HepG2 (cell line): ENCODE measurements around the gene NUP107. TPM values are rescaled to one million over a fixed set of nuclear protein-coding genes. Genes with fewer than 3 reads are reported as not detected.

ENCODE experiments used
- AGO2 ChIP-seq: fragments of 200-400 bp; formaldehyde crosslinking; optimal IDR thresholded peaks from 2 replicates; pipeline ENCODE3; 2017; ENCODE audit warnings: mild to moderate bottlenecking, low read depth, low read length, moderate library complexity
- ARNT2 ChIP-seq: sonication (generic); formaldehyde crosslinking; IDR thresholded peaks from 2 replicates; pipeline ENCODE4 v1.8.0; 2022; ENCODE audit warnings: mild to moderate bottlenecking, low read depth, missing genetic modification reagents, moderate library complexity
- CBFB ChIP-seq: sonication (generic); formaldehyde crosslinking; IDR thresholded peaks from 2 replicates; pipeline ENCODE4 v1.4.0; 2020; ENCODE audit warnings: missing genetic modification reagents
- GABPB1 ChIP-seq: IDR thresholded peaks from 2 replicates; pipeline ENCODE4 v1.6.1; 2016; ENCODE audit warnings: mild to moderate bottlenecking, missing genetic modification reagents, moderate library complexity, missing compliant biosample characterization
- GMEB1 ChIP-seq: sonication (generic); formaldehyde crosslinking; IDR thresholded peaks from 2 replicates; pipeline ENCODE4 v1.5.1; 2020; ENCODE audit warnings: missing genetic modification reagents, mild to moderate bottlenecking, borderline replicate concordance
- IRF9 ChIP-seq: sonication (generic); formaldehyde crosslinking; IDR thresholded peaks from 2 replicates; pipeline ENCODE4 v1.8.0; 2022; ENCODE audit warnings: missing genetic modification reagents, mild to moderate bottlenecking, borderline replicate concordance
- MEIS1 ChIP-seq: sonication (generic); formaldehyde crosslinking; IDR thresholded peaks from 2 replicates; pipeline ENCODE4 v1.9.0; 2021; ENCODE audit warnings: mild to moderate bottlenecking, missing genetic modification reagents, moderate library complexity, borderline replicate concordance
- MIXL1 ChIP-seq: IDR thresholded peaks from 2 replicates; pipeline ENCODE4 v1.6.1; 2016
- POGK ChIP-seq: sonication (generic); formaldehyde crosslinking; conservative IDR thresholded peaks from 2 replicates; pipeline ENCODE4 v1.8.0; 2022; ENCODE audit warnings: mild to moderate bottlenecking, moderate library complexity, missing genetic modification reagents
- TFAP4 ChIP-seq: sonication (generic); IDR thresholded peaks from 2 replicates; pipeline ENCODE4 v1.6.1; 2016; ENCODE audit warnings: low read depth, borderline replicate concordance
- TFDP2 ChIP-seq: sonication (generic); formaldehyde crosslinking; IDR thresholded peaks from 2 replicates; pipeline ENCODE4 v1.4.0; 2020; ENCODE audit warnings: missing genetic modification reagents
- ZBTB3 ChIP-seq: sonication (generic); formaldehyde crosslinking; IDR thresholded peaks from 2 replicates; pipeline ENCODE4 v1.4.0; 2020; ENCODE audit warnings: low read depth, mild to moderate bottlenecking, moderate library complexity, missing genetic modification reagents, borderline replicate concordance
- ZFX ChIP-seq: sonication (generic); formaldehyde crosslinking; IDR thresholded peaks from 2 replicates; pipeline ENCODE4 v1.4.0; 2020; ENCODE audit warnings: mild to moderate bottlenecking, low read depth, missing genetic modification reagents, moderate library complexity
- ZNF224 ChIP-seq: sonication (generic); formaldehyde crosslinking; IDR thresholded peaks from 2 replicates; pipeline ENCODE4 v1.5.0; 2020; ENCODE audit warnings: mild to moderate bottlenecking, missing genetic modification reagents
- ZNF30 ChIP-seq: sonication (generic); formaldehyde crosslinking; IDR thresholded peaks from 2 replicates; pipeline ENCODE4 v1.5.0; 2020; ENCODE audit warnings: mild to moderate bottlenecking, missing genetic modification reagents
- ZNF451 ChIP-seq: sonication (generic); formaldehyde crosslinking; IDR thresholded peaks from 2 replicates; pipeline ENCODE4 v1.5.0; 2020; ENCODE audit warnings: mild to moderate bottlenecking, missing genetic modification reagents
- ZNF562 ChIP-seq: sonication (generic); formaldehyde crosslinking; IDR thresholded peaks from 2 replicates; pipeline ENCODE4 v1.8.0; 2022; ENCODE audit warnings: missing genetic modification reagents, borderline replicate concordance
- ZNF564 ChIP-seq: sonication (generic); formaldehyde crosslinking; IDR thresholded peaks from 2 replicates; pipeline ENCODE4 v1.8.1; 2023; ENCODE audit warnings: mild to moderate bottlenecking, missing genetic modification reagents
- ZNF607 ChIP-seq: sonication (generic); formaldehyde crosslinking; IDR thresholded peaks from 2 replicates; pipeline ENCODE4 v1.5.1; 2020; ENCODE audit warnings: missing genetic modification reagents, mild to moderate bottlenecking, borderline replicate concordance
- ZNF788 ChIP-seq: sonication (generic); formaldehyde crosslinking; IDR thresholded peaks from 2 replicates; pipeline ENCODE4 v1.5.0; 2020; ENCODE audit warnings: mild to moderate bottlenecking, missing genetic modification reagents, borderline replicate concordance
- ZNF878 ChIP-seq: sonication (generic); formaldehyde crosslinking; IDR thresholded peaks from 2 replicates; pipeline ENCODE4 v1.8.1; 2023; ENCODE audit warnings: mild to moderate bottlenecking, missing genetic modification reagents, moderate library complexity
- ZSCAN31 ChIP-seq: sonication (generic); formaldehyde crosslinking; IDR thresholded peaks from 2 replicates; pipeline ENCODE4 v1.5.0; 2020; ENCODE audit warnings: low read depth, mild to moderate bottlenecking, missing genetic modification reagents
- polyA plus RNA-seq, 8 experiments: library from polyadenylated mRNA; depleted of rRNA in 3 of 8; stranded (reverse) in 7 of 8; unstranded in 1 of 8; fragments of >200 nt; fragmentation: Illumina TruSeq in 4 of 8; extraction: Trizol in 4 of 8; gene quantifications; 2 replicates each; pipeline versions ENCODE4 v1.2.1 to v1.2.3, GENCODE V29; 2011 to 2016; ENCODE audit warnings: low read depth in 4 of 8, missing spikeins in 1 of 8, mixed read lengths in 1 of 8; ENCODE audit not compliant: insufficient read depth in 1 of 8
- total RNA-seq, 5 experiments: library from RNA; depleted of rRNA; stranded (reverse); fragments of >200 nt; fragmentation: Illumina TruSeq; extraction: Trizol; gene quantifications; 2 replicates each; pipeline ENCODE4 v1.2.3, GENCODE V29; 2016; ENCODE audit warnings: low read depth in 1 of 5

Gene NUP107
- total and polyA plus RNA-seq, 2 of the 13 experiments (the other 11 are each of a cell fraction or from before 2014, with no cell fraction given): 54.7 to 100 TPM

GRCh38 chr12:68745904-68746571, 59.3 kb downstream of the NUP107 start, which contains the start of gene SLC35E3 (continued):
- TF ChIP-seq POGK (CRISPR knock-in tag) (0 out of 2 replicates have a peak, but pooled peaks have one; percentile 43), ZBTB3 (CRISPR knock-in tag) (0 out of 2 replicates have a peak, but pooled peaks have one; percentile 38), TFAP4 (no peak; the same call in 1 of the 2 replicates), ZNF562 (no peak), ARNT2 (CRISPR knock-in tag) (peak; percentile 82), IRF9 (CRISPR knock-in tag) (peak; percentile 98; the same call in 1 of the 2 replicates), ZNF564 (CRISPR knock-in tag) (peak; percentile 56; the same call in 1 of the 2 replicates), ZNF30 (no peak), ZSCAN31 (CRISPR knock-in tag) (peak; percentile 56; the same call in 1 of the 2 replicates), GABPB1 (CRISPR knock-in tag) (peak; percentile 98), ZNF224 (CRISPR knock-in tag) (peak; percentile 43; the same call in 1 of the 2 replicates), ZNF451 (CRISPR knock-in tag) (no peak; the same call in 1 of the 2 replicates), CBFB (CRISPR knock-in tag) (0 out of 2 replicates have a peak, but pooled peaks have one; percentile 43), ZNF607 (CRISPR knock-in tag) (0 out of 2 replicates have a peak, but pooled peaks have one; percentile 49), GMEB1 (CRISPR knock-in tag) (peak; percentile 97), ZNF878 (CRISPR knock-in tag) (0 out of 2 replicates have a peak, but pooled peaks have one; percentile 57), TFDP2 (peak; percentile 51; the same call in 1 of the 2 replicates), AGO2 (peak; percentile 95), ZNF788 (CRISPR knock-in tag) (peak; percentile 79; the same call in 1 of the 2 replicates), ZFX (CRISPR knock-in tag) (peak; percentile 79), MIXL1 (CRISPR knock-in tag) (0 out of 2 replicates have a peak, but pooled peaks have one; percentile 21), MEIS1 (CRISPR knock-in tag) (peak; percentile 81)
